Lower leg skin (tissue), 3 donors: ENCODE data around the gene SYTL2.

Source experiments
- CTCF ChIP-seq, 3 donors: fragments of 450-650 bp; IDR thresholded peaks; one replicate each; pipeline ENCODE4 v1.5.1; 2016; ENCODE audit warnings: antibody characterized with exemption in 3 of 3, mild to moderate bottlenecking in 3 of 3, moderate library complexity in 2 of 3
- POLR2A ChIP-seq, 2 donors: fragments of 450-650 bp; IDR thresholded peaks; one replicate each; pipeline ENCODE4 v1.6.1; 2016 to 2017; ENCODE audit warnings: antibody characterized with exemption in 2 of 2, mild to moderate bottlenecking in 1 of 2, moderate library complexity in 1 of 2

- no peak for TF ChIP-seq CTCF (IDR thresholded peaks at IDR 0.05)
- no peak for TF ChIP-seq POLR2A (IDR thresholded peaks at IDR 0.05)
Observed at GRCh38 chr11:85668157-85668556, 142.8 kb downstream of the SYTL2 start.
